SU-DHL-6 (cell line): ENCODE data around the gene APBB2.

Source experiments
- H2AFZ ChIP-seq: fragments of 200-600 bp; sonication (generic); 2 replicates; pipeline ENCODE4 v1.6.1; 2014; ENCODE audit warnings: low read depth, mild to moderate bottlenecking, moderate library complexity, mixed read lengths, antibody characterized with exemption, low read length; ENCODE audit not compliant: severe bottlenecking
- H3F3A ChIP-seq: fragments of 200-600 bp; shearing (Covaris generic); 2 replicates; pipeline ENCODE4 v1.6.0; 2016; ENCODE audit warnings: antibody characterized with exemption, mild to moderate bottlenecking; ENCODE audit not compliant: insufficient read depth
- H3K27ac ChIP-seq: fragments of 200-600 bp; sonication (generic); 2 replicates; pipeline ENCODE4 v1.5.1; 2016; ENCODE audit warnings: low read depth, mild to moderate bottlenecking, low read length, moderate library complexity, mixed read lengths
- H3K27me3 ChIP-seq: fragments of 200-600 bp; sonication (generic), shearing (Covaris generic); 2 replicates; pipeline ENCODE4 v1.6.0; 2014; ENCODE audit warnings: mild to moderate bottlenecking, low read length
- H3K36me3 ChIP-seq: fragments of 200-600 bp; sonication (generic); 2 replicates; pipeline ENCODE4 v1.6.1; 2014; ENCODE audit warnings: mild to moderate bottlenecking, low read length, mixed read lengths
- H3K4me2 ChIP-seq: fragments of 300-600, 200-600 bp; shearing (Covaris generic), sonication (generic); 2 replicates; pipeline ENCODE4 v1.6.0; 2014; ENCODE audit warnings: low read length, low read depth, mild to moderate bottlenecking; ENCODE audit not compliant: poor library complexity, severe bottlenecking
- H3K4me3 ChIP-seq: fragments of 200-600 bp; sonication (generic); 2 replicates; pipeline ENCODE4 v1.5.1; 2014; ENCODE audit warnings: antibody characterized with exemption, low read length, mild to moderate bottlenecking, mixed read lengths; ENCODE audit not compliant: insufficient read depth, poor library complexity, severe bottlenecking
- H3K79me2 ChIP-seq: fragments of 200-600 bp; sonication (generic); 2 replicates; pipeline ENCODE4 v1.6.1; 2014; ENCODE audit warnings: mild to moderate bottlenecking, low read length, moderate library complexity; ENCODE audit not compliant: insufficient read depth
- H3K9ac ChIP-seq: fragments of 200-600 bp; sonication (generic); 2 replicates; pipeline ENCODE4 v1.7.0; 2014; ENCODE audit warnings: mild to moderate bottlenecking, low read length
- H3K9me2 ChIP-seq: fragments of 200-600 bp; sonication (generic); replicated peaks from 2 replicates; pipeline ENCODE4 v1.6.1; 2014; ENCODE audit warnings: low read length; ENCODE audit not compliant: insufficient read depth
- H3K9me3 ChIP-seq: fragments of 200-600 bp; sonication (generic); 2 replicates; pipeline ENCODE4 v1.6.1; 2014; ENCODE audit warnings: low read length, mixed read lengths; ENCODE audit not compliant: insufficient read depth
- H4K20me1 ChIP-seq: fragments of 200-600 bp; sonication (generic); 2 replicates; pipeline ENCODE4 v1.6.1; 2014; ENCODE audit warnings: low read depth, mild to moderate bottlenecking, antibody characterized with exemption, low read length, moderate library complexity, mixed read lengths
- CTCF ChIP-seq: fragments of 200-600 bp; sonication (generic); IDR thresholded peaks from one replicate; pipeline ENCODE4 v1.5.1; 2017; ENCODE audit warnings: antibody characterized with exemption, mild to moderate bottlenecking, low read length, moderate library complexity; ENCODE audit not compliant: insufficient read depth, poor library complexity, severe bottlenecking
- EZH2phosphoT487 ChIP-seq: fragments of 200-600 bp; sonication (generic), shearing (Covaris generic); conservative IDR thresholded peaks from 2 replicates; pipeline ENCODE4 v1.6.1; 2018; ENCODE audit warnings: mild to moderate bottlenecking, antibody characterized with exemption, low read length, moderate library complexity, mixed read lengths

APBB2 gene

GRCh38 chr4:41174444-41174843 is 39.9 kb downstream of the APBB2 start:
- no peaks in the 10 kb centered on the region for H4K20me1 ChIP-seq
- no peak overlapping the region for H3K9ac ChIP-seq
- no peak overlapping the region for H3K4me2 ChIP-seq
- no peaks in the 10 kb centered on the region for H3F3A ChIP-seq
- H2AFZ ChIP-seq, result no peak overlapping the region
- no peaks in the 10 kb centered on the region for H3K9me2 ChIP-seq
- H3K27ac ChIP-seq, result no peak overlapping the region
- TF ChIP-seq CTCF (no peak), EZH2phosphoT487 (no peak)
- no peaks in the 10 kb centered on the region for H3K36me3 ChIP-seq
- H3K79me2 ChIP-seq, result peaks cover 72% of the 10 kb centered on the region
- no peaks in the 10 kb centered on the region for H3K9me3 ChIP-seq
- no peak overlapping the region for H3K4me3 ChIP-seq
- H3K27me3 ChIP-seq, result no peaks in the 10 kb centered on the region

GRCh38 chr4:41172786-41173185 is 41.6 kb downstream of the APBB2 start:
- no peak overlapping the region for H3K9ac ChIP-seq
- H3K9me2 ChIP-seq, result no peaks in the 10 kb centered on the region
- no peak for TF ChIP-seq CTCF
- no peak for TF ChIP-seq EZH2phosphoT487
- no peak overlapping the region for H3K27ac ChIP-seq
- peak overlapping the region; percentile 37 for H3K4me2 ChIP-seq
- no peak overlapping the region for H3K4me3 ChIP-seq
- peaks cover 68% of the 10 kb centered on the region for H3K79me2 ChIP-seq
- H4K20me1 ChIP-seq, result no peaks in the 10 kb centered on the region
- H3K36me3 ChIP-seq, result no peaks in the 10 kb centered on the region
- no peak overlapping the region for H2AFZ ChIP-seq
- H3K27me3 ChIP-seq, result no peaks in the 10 kb centered on the region
- no peaks in the 10 kb centered on the region for H3F3A ChIP-seq
- H3K9me3 ChIP-seq, result no peaks in the 10 kb centered on the region

GRCh38 chr4:41169256-41169800 is 45.0 kb downstream of the APBB2 start:
- Histone ChIP-seq H3K79me2 (peaks cover 74% of the 10 kb centered on the region), H3K9me3 (no peaks in the 10 kb centered on the region), H3K9ac (no peak overlapping the region), H3K4me2 (no peak overlapping the region), H3K27ac (no peak overlapping the region), H3F3A (no peaks in the 10 kb centered on the region), H4K20me1 (no peaks in the 10 kb centered on the region), H3K4me3 (no peak overlapping the region), H3K9me2 (no peaks in the 10 kb centered on the region), H3K36me3 (no peaks in the 10 kb centered on the region), H2AFZ (no peak overlapping the region), H3K27me3 (no peaks in the 10 kb centered on the region)
- TF ChIP-seq CTCF, result no peak
- TF ChIP-seq EZH2phosphoT487, result no peak
